GM23338 (cell line): ENCODE results near the gene NGEF. TPM values are rescaled to one million over a fixed set of nuclear protein-coding genes. Genes with fewer than 3 reads are reported as not detected.

Source experiments
- ATAC-seq: fragments of 200-7000 bp; cut with Tn5 transposase; 3 replicates; pipeline ENCODE4 v1.9.1; 2020
- DNase-seq: peaks from one replicate; pipeline ENCODE4 v3.0.0-alpha.2; 2015; ENCODE audit warnings: low spot score
- H2AFZ ChIP-seq: fragments of 200-600 bp; sonication (generic); 2 replicates; pipeline ENCODE4 v1.8.0; 2016; ENCODE audit warnings: antibody characterized with exemption, mild to moderate bottlenecking, moderate library complexity
- H3F3A ChIP-seq: fragments of 200-600 bp; sonication (generic); replicated peaks from 2 replicates; pipeline ENCODE4 v1.8.0; 2017; ENCODE audit warnings: antibody characterized with exemption, mixed run types, low read depth
- H3K27ac ChIP-seq: fragments of 200-600 bp; sonication (generic); 2 replicates; pipeline ENCODE4 v1.6.1; 2016; ENCODE audit warnings: low read depth
- H3K27me3 ChIP-seq: fragments of 200-600 bp; sonication (generic); 2 replicates; pipeline ENCODE4 v1.8.0; 2016; ENCODE audit warnings: mild to moderate bottlenecking, mixed run types, moderate library complexity; ENCODE audit not compliant: insufficient read depth
- H3K36me3 ChIP-seq: fragments of 200-600 bp; sonication (generic); 2 replicates; pipeline ENCODE4 v1.8.0; 2016; ENCODE audit warnings: mild to moderate bottlenecking; ENCODE audit not compliant: insufficient read depth
- H3K4me1 ChIP-seq: fragments of 200-600 bp; sonication (generic); 2 replicates; pipeline ENCODE4 v1.8.0; 2016; ENCODE audit warnings: mild to moderate bottlenecking, moderate library complexity; ENCODE audit not compliant: insufficient read depth
- H3K4me2 ChIP-seq: fragments of 200-600 bp; sonication (generic); 2 replicates; pipeline ENCODE4 v1.7.1; 2017; ENCODE audit warnings: mixed run types
- H3K4me3 ChIP-seq: fragments of 200-600 bp; sonication (generic); 2 replicates; pipeline ENCODE4 v1.6.1; 2016; ENCODE audit warnings: mixed run types
- H3K79me2 ChIP-seq: fragments of 200-600 bp; sonication (generic); replicated peaks from 2 replicates; pipeline ENCODE4 v1.8.0; 2017; ENCODE audit warnings: mild to moderate bottlenecking; ENCODE audit not compliant: insufficient read depth
- H3K9me2 ChIP-seq: fragments of 200-600 bp; sonication (generic); 2 replicates; pipeline ENCODE4 v1.8.0; 2017; ENCODE audit not compliant: insufficient read depth
- H4K20me1 ChIP-seq: fragments of 200-600 bp; sonication (generic); replicated peaks from 2 replicates; pipeline ENCODE4 v1.8.0; 2017; ENCODE audit warnings: mild to moderate bottlenecking; ENCODE audit not compliant: insufficient read depth
- H3K27ac Mint-ChIP-seq: 2 replicates; pipeline ENCODE4 v1.8.0; 2020; ENCODE audit warnings: inconsistent platforms, mild to moderate bottlenecking, moderate library complexity, mixed read lengths
- H3K27me3 Mint-ChIP-seq: 3 replicates; pipeline ENCODE4 v1.8.0; 2022; ENCODE audit warnings: low read depth, mild to moderate bottlenecking, moderate library complexity, mixed read lengths, inconsistent platforms; ENCODE audit not compliant: insufficient read depth, poor library complexity
- H3K36me3 Mint-ChIP-seq: 3 replicates; pipeline ENCODE4 v1.8.0; 2021; ENCODE audit warnings: low read depth, mild to moderate bottlenecking, inconsistent platforms, moderate library complexity, mixed read lengths
- H3K4me1 Mint-ChIP-seq: 3 replicates; pipeline ENCODE4 v1.8.0; 2020; ENCODE audit warnings: mild to moderate bottlenecking, inconsistent platforms, mixed read lengths
- H3K4me3 Mint-ChIP-seq: 3 replicates; pipeline ENCODE4 v1.8.0; 2021; ENCODE audit warnings: moderate library complexity, mild to moderate bottlenecking, inconsistent platforms, mixed read lengths
- H3K9me3 Mint-ChIP-seq: 3 replicates; pipeline ENCODE4 v1.8.0; 2020; ENCODE audit warnings: moderate library complexity, mild to moderate bottlenecking, inconsistent platforms, mixed read lengths
- polyA plus RNA-seq: library from polyadenylated mRNA; unstranded; fragments of >200 nt; fragmentation: Nextera tagmentation; extraction: Ambion mirVana; gene quantifications from 2 replicates; pipeline ENCODE4 v1.2.1, GENCODE V29; 2016
- total RNA-seq: library from RNA; depleted of rRNA; stranded (reverse); fragments of >200 nt; shearing (Covaris generic); gene quantifications from 2 replicates; pipeline ENCODE4 v1.2.3, GENCODE V29; 2014
- TF ChIP-seq, protein P1 (sequence below): fragments of 250-450 bp; sonication (Bioruptor Pico); IDR thresholded peaks from 2 replicates; pipeline ENCODE4 v1.5.0; 2020; ENCODE audit warnings: mild to moderate bottlenecking, moderate library complexity
- TF ChIP-seq, protein P2 (sequence below): IDR thresholded peaks from one replicate; pipeline ENCODE4 v1.6.1; 2018; ENCODE audit warnings: antibody characterized with exemption; ENCODE audit not compliant: unreplicated experiment

The NGEF gene
- total and polyA plus RNA-seq, 2 experiments from 2014 or later, result 1.8 to 5.4 TPM

DNA sequence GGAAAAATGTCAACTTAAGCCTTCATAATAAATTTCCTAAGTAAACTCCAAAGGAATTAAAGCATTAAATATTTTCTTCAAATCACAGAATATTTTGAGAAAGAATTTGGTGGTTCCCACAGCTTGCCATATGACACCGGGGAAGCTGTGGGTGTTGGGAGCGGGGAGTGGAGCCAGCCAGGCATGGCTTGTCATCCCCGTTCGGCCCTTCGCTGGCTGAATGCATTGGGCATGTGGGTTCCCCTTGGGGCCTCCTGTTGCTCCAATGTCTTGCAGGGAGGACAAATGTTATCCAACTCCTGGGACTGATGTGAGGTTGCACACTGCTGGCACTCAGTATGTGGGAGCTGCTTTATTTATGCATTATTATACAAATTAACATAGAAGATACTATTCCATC lies 18.6 kb downstream of the NGEF start (continued):
- TF ChIP-seq, protein P1, sequence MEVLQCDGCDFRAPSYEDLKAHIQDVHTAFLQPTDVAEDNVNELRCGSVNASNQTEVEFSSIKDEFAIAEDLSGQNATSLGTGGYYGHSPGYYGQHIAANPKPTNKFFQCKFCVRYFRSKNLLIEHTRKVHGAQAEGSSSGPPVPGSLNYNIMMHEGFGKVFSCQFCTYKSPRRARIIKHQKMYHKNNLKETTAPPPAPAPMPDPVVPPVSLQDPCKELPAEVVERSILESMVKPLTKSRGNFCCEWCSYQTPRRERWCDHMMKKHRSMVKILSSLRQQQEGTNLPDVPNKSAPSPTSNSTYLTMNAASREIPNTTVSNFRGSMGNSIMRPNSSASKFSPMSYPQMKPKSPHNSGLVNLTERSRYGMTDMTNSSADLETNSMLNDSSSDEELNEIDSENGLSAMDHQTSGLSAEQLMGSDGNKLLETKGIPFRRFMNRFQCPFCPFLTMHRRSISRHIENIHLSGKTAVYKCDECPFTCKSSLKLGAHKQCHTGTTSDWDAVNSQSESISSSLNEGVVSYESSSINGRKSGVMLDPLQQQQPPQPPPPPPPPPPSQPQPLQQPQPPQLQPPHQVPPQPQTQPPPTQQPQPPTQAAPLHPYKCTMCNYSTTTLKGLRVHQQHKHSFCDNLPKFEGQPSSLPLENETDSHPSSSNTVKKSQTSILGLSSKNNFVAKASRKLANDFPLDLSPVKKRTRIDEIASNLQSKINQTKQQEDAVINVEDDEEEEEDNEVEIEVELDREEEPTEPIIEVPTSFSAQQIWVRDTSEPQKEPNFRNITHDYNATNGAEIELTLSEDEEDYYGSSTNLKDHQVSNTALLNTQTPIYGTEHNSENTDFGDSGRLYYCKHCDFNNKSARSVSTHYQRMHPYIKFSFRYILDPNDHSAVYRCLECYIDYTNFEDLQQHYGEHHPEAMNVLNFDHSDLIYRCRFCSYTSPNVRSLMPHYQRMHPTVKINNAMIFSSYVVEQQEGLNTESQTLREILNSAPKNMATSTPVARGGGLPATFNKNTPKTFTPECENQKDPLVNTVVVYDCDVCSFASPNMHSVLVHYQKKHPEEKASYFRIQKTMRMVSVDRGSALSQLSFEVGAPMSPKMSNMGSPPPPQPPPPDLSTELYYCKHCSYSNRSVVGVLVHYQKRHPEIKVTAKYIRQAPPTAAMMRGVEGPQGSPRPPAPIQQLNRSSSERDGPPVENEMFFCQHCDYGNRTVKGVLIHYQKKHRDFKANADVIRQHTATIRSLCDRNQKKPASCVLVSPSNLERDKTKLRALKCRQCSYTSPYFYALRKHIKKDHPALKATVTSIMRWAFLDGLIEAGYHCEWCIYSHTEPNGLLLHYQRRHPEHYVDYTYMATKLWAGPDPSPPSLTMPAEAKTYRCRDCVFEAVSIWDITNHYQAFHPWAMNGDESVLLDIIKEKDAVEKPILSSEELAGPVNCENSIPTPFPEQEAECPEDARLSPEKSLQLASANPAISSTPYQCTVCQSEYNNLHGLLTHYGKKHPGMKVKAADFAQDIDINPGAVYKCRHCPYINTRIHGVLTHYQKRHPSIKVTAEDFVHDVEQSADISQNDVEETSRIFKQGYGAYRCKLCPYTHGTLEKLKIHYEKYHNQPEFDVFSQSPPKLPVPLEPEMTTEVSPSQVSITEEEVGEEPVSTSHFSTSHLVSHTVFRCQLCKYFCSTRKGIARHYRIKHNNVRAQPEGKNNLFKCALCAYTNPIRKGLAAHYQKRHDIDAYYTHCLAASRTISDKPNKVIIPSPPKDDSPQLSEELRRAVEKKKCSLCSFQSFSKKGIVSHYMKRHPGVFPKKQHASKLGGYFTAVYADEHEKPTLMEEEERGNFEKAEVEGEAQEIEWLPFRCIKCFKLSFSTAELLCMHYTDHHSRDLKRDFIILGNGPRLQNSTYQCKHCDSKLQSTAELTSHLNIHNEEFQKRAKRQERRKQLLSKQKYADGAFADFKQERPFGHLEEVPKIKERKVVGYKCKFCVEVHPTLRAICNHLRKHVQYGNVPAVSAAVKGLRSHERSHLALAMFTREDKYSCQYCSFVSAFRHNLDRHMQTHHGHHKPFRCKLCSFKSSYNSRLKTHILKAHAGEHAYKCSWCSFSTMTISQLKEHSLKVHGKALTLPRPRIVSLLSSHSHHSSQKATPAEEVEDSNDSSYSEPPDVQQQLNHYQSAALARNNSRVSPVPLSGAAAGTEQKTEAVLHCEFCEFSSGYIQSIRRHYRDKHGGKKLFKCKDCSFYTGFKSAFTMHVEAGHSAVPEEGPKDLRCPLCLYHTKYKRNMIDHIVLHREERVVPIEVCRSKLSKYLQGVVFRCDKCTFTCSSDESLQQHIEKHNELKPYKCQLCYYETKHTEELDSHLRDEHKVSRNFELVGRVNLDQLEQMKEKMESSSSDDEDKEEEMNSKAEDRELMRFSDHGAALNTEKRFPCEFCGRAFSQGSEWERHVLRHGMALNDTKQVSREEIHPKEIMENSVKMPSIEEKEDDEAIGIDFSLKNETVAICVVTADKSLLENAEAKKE (CRISPR knock-in tag), result no peak

DNA sequence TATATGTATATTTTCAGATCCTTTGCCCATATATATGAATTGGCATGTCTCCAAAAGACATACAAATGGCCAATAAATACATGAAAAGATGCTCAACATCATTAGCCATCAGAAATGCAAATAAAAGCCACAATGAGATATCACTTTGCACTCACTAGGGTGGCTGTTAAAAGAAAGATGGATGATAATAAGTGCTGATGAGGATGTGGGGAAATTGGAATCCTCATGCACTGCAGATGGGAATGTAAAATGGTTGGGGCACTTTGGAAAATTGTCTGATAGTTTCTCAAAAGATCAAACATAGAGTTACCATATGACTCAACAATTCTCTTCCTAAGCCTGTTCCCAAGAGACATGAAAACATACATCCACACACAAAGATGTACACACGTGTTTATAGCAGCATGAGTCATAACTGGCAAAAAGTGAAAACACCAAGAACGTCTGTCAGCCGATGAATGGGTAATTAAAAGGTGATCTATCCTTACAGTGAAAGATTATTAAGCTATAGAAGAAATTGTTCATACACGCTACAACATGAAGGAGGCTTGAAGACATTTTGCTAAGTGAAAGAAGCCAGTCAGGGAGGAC lies 19.7 kb downstream of the NGEF start:
- no peaks in the 10 kb centered on the region for H4K20me1 ChIP-seq
- no peaks in the 10 kb centered on the region for H3K9me2 ChIP-seq
- no peaks in the 10 kb centered on the region for H3K27me3 Mint-ChIP-seq
- no peaks in the 10 kb centered on the region for H3K36me3 Mint-ChIP-seq
- H3K4me3 ChIP-seq, result no peak overlapping the region
- DNase-seq (no peak), ATAC-seq (no peak)
- H3K27ac Mint-ChIP-seq, result no peak overlapping the region
- H3K27me3 ChIP-seq, result no peaks in the 10 kb centered on the region
- H3K9me3 Mint-ChIP-seq, result no peaks in the 10 kb centered on the region; the same call in 2 of the 3 replicates
- H3K4me1 ChIP-seq, result no peaks in the 10 kb centered on the region
- no peak overlapping the region for H2AFZ ChIP-seq
- no peak overlapping the region for H3K27ac ChIP-seq
- H3K79me2 ChIP-seq, result no peaks in the 10 kb centered on the region
- H3K36me3 ChIP-seq, result no peaks in the 10 kb centered on the region
- H3F3A ChIP-seq, result no peaks in the 10 kb centered on the region
- H3K4me3 Mint-ChIP-seq, result no peak overlapping the region
- TF ChIP-seq, protein P2, sequence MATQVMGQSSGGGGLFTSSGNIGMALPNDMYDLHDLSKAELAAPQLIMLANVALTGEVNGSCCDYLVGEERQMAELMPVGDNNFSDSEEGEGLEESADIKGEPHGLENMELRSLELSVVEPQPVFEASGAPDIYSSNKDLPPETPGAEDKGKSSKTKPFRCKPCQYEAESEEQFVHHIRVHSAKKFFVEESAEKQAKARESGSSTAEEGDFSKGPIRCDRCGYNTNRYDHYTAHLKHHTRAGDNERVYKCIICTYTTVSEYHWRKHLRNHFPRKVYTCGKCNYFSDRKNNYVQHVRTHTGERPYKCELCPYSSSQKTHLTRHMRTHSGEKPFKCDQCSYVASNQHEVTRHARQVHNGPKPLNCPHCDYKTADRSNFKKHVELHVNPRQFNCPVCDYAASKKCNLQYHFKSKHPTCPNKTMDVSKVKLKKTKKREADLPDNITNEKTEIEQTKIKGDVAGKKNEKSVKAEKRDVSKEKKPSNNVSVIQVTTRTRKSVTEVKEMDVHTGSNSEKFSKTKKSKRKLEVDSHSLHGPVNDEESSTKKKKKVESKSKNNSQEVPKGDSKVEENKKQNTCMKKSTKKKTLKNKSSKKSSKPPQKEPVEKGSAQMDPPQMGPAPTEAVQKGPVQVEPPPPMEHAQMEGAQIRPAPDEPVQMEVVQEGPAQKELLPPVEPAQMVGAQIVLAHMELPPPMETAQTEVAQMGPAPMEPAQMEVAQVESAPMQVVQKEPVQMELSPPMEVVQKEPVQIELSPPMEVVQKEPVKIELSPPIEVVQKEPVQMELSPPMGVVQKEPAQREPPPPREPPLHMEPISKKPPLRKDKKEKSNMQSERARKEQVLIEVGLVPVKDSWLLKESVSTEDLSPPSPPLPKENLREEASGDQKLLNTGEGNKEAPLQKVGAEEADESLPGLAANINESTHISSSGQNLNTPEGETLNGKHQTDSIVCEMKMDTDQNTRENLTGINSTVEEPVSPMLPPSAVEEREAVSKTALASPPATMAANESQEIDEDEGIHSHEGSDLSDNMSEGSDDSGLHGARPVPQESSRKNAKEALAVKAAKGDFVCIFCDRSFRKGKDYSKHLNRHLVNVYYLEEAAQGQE, result no peak
- no peaks in the 10 kb centered on the region for H3K4me1 Mint-ChIP-seq
- H3K4me2 ChIP-seq, result no peak overlapping the region
